GM10248 (cell line): ENCODE data around the gene C2orf78.
"Not testable (repeated sequence)": the region's sequence is repeated elsewhere in the genome, so short reads cannot be mapped to it uniquely, and the experiment has no call there.

ENCODE experiments used
- CTCF ChIA-PET: fragments of 300-600 bp; sonication (Branson Sonifier 250); formaldehyde crosslinking; extraction: SDS; loops from one replicate; lab custom pipeline; 2021; ENCODE audit warnings: antibody characterized with exemption; lab: Yijun Ruan, JAX
- POLR2A ChIA-PET: fragments of 350-650 bp; sonication (Branson Sonifier 250); formaldehyde crosslinking; extraction: SDS; loops from one replicate; lab custom pipeline; 2020; ENCODE audit warnings: antibody characterized with exemption; lab: Yijun Ruan, JAX
- DNase-seq: peaks from one replicate; pipeline ENCODE4 v3.0.0; 2012; ENCODE audit errors: extremely low spot score
- CTCF ChIP-seq: IDR thresholded peaks from 2 replicates; pipeline ENCODE4 v1.5.1; 2012; ENCODE audit warnings: mild to moderate bottlenecking, low read depth; ENCODE audit errors: extremely low read depth, missing control alignments, control extremely low read depth

C2orf78 gene

GRCh38 chr2:73766349-73766748 lies 17.6 kb upstream of the C2orf78 start:
- ChIA-PET CTCF (interaction anchor here (0.6 kb wide), 1 partner anchor 13 kb away, joined by 3 read pairs; no protein-coding TSS in a partner anchor), POLR2A (no interaction called here)
- no peak for TF ChIP-seq CTCF
- DNase-seq = no peak

GRCh38 chr2:73766994-73767393 lies 17.0 kb upstream of the C2orf78 start:
- no peak for TF ChIP-seq CTCF
- DNase-seq = no peak
- ChIA-PET POLR2A (no interaction called here), CTCF (no interaction called here)

GRCh38 chr2:73770725-73771124 lies 13.3 kb upstream of the C2orf78 start:
- POLR2A ChIA-PET = no interaction called here
- CTCF ChIA-PET = no interaction called here
- DNase-seq = no peak

GRCh38 chr2:73772819-73773218 lies 11.2 kb upstream of the C2orf78 start:
- TF ChIP-seq CTCF = no peak
- ChIA-PET POLR2A (no interaction called here), CTCF (interaction anchor here (1.1 to 1.3 kb wide), 3 partner anchors 10 to 54 kb away, joined by 3 to 6 read pairs (median 3); no protein-coding TSS in a partner anchor)
- no peak for DNase-seq

More at GRCh38 chr2:73770725-73771124, 13.3 kb upstream of the C2orf78 start:
- TF ChIP-seq CTCF = no peak

GRCh38 chr2:73776381-73776780 lies 7.6 kb upstream of the C2orf78 start:
- DNase-seq = no peak
- no peak for TF ChIP-seq CTCF
- ChIA-PET POLR2A (interaction anchor here (0.6 kb wide), 1 partner anchor 357 kb away, joined by 5 read pairs; no protein-coding TSS in a partner anchor), CTCF (no interaction called here)

DNA sequence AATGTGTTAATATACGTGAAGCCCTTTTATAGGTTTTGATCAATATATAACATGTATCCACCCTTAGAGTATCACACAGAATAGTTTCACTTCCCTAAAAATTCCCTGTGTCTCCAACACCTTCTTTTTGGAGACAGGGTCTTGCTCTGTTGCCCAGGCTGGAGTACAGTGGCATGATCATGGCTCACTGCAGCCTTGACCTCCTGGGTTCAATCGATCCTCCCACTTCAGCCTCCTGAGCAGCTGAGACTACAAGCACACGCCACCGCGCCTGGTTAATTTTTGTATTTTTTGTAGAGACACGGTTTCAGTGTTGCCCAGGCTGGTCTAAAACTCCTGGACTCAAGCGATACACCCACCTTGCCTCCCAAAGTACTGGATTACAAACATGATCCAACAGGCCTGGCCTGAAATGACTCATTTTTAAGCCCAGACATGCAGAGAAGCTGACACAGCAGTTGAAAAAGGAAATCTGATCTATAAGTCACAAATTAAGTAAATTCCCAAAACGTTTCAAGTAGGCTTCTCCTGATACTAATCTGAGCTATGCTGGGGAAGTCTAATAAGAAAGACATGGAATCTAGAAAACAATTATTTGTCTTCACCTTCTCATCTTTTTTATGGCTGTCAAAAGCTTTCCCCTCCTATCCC lies 7.0 kb upstream of the C2orf78 start:
- TF ChIP-seq CTCF = no peak
- CTCF ChIA-PET = no interaction called here
- POLR2A ChIA-PET = no interaction called here
- DNase-seq = no peak

GRCh38 chr2:73778867-73779466 lies 5.0 kb upstream of the C2orf78 start:
- DNase-seq = peak; percentile 19
- CTCF ChIA-PET = interaction anchor here (0.6 to 0.9 kb wide), 3 partner anchors 13 to 556 kb away, joined by 3 read pairs; no protein-coding TSS in a partner anchor
- POLR2A ChIA-PET = not testable (repeated sequence)
